HG03439 (cell line): ENCODE measurements around the gene CIRBP.

Experiments used
- ATAC-seq: cut with Tn5 transposase; IDR thresholded peaks from one replicate; pipeline ENCODE4 v1.9.1; 2021; ENCODE audit warnings: mild to moderate bottlenecking, moderate library complexity; ENCODE audit not compliant: unreplicated experiment

Gene CIRBP

GRCh38 chr19:1254530-1255185 lies 14.5 kb upstream of the CIRBP start:
- ATAC-seq = no peak

- no peak for ATAC-seq
Observed at GRCh38 chr19:1255186-1256161, 13.7 kb upstream of the CIRBP start.

- no peak for ATAC-seq
Observed at GRCh38 chr19:1256646-1257474, 12.3 kb upstream of the CIRBP start.

GRCh38 chr19:1257475-1258162 lies 11.5 kb upstream of the CIRBP start:
- no peak for ATAC-seq

GRCh38 chr19:1258163-1258492 lies 11.0 kb upstream of the CIRBP start:
- ATAC-seq = no peak

- ATAC-seq = no peak
Observed at GRCh38 chr19:1258707-1259205, 10.4 kb upstream of the CIRBP start.

GRCh38 chr19:1259206-1259875 lies 9.8 kb upstream of the CIRBP start:
- peak; percentile 25 for ATAC-seq

- ATAC-seq = peak; percentile 2
Observed at GRCh38 chr19:1259876-1260748, 9.0 kb upstream of the CIRBP start.

- peak; percentile 46 for ATAC-seq
Observed at GRCh38 chr19:1260749-1261537, 8.2 kb upstream of the CIRBP start.

- ATAC-seq = no peak
Observed at GRCh38 chr19:1261538-1261797, 7.7 kb upstream of the CIRBP start.

- ATAC-seq = no peak
Observed at GRCh38 chr19:1261798-1262622, 7.1 kb upstream of the CIRBP start.

- ATAC-seq = no peak
Observed at GRCh38 chr19:1262623-1263123, 6.5 kb upstream of the CIRBP start.

- ATAC-seq = no peak
Observed at GRCh38 chr19:1263188-1263587, 5.9 kb upstream of the CIRBP start.

GRCh38 chr19:1264801-1265614 lies 4.1 kb upstream of the CIRBP start:
- ATAC-seq = no peak

- ATAC-seq = no peak
Observed at GRCh38 chr19:1265615-1266128, 3.5 kb upstream of the CIRBP start.

GRCh38 chr19:1266129-1266915 lies 2.8 kb upstream of the CIRBP start:
- ATAC-seq = peak; percentile 25
